Measurements from ENCODE around the gene IMPA2. TPM values are rescaled to one million over a fixed set of nuclear protein-coding genes. Genes with fewer than 3 reads are reported as not detected.

Gene IMPA2
- total RNA-seq, 1 experiment from 2014 or later, result 22.4 TPM

GRCh38 chr18:12065397-12065796, 84.1 kb downstream of the IMPA2 start:
- ChIA-PET POLR2A (ENCODE audit: low non-redundant PET) (no interaction called here), CTCF (no interaction called here)
- intact Hi-C loops (cut with micrococcal nuclease; ENCODE audit: unreplicated experiment), result no loop called here

GRCh38 chr18:12066910-12067511, 85.7 kb downstream of the IMPA2 start:
- intact Hi-C loops (cut with micrococcal nuclease; ENCODE audit: unreplicated experiment), result no loop called here
- Histone ChIP-seq H3K4me1 (ENCODE audit: insufficient read depth, low read length, poor library complexity, severe bottlenecking) (no peaks in the 10 kb centered on the region), H3K27ac (ENCODE audit: low read depth, low read length, poor library complexity, severe bottlenecking) (no peak overlapping the region), H3K9me3 (ENCODE audit: low read depth, low read length, poor library complexity, severe bottlenecking) (no peaks in the 10 kb centered on the region), H3K4me3 (ENCODE audit: low read depth, low read length, poor library complexity, severe bottlenecking) (no peak overlapping the region), H3K36me3 (ENCODE audit: insufficient read depth, low read length, poor library complexity, severe bottlenecking) (no peaks in the 10 kb centered on the region), H3K27me3 (replicated peaks; ENCODE audit: insufficient read depth, low read depth, low read length, poor library complexity) (peaks cover 3% of the 10 kb centered on the region)
- DNase-seq (ENCODE audit: low spot score), result no peak
- BruUV-seq (replicated peaks), result no TSS peak
- ChIA-PET CTCF (interaction anchor here (1.6 kb wide), 1 partner anchor 170 kb away, joined by 6 read pairs; no protein-coding TSS in a partner anchor), POLR2A (ENCODE audit: low non-redundant PET) (no interaction called here)
- TF ChIP-seq CTCF (conservative IDR thresholded peaks at IDR 0.05; ENCODE audit: low read depth, low read length), result no peak
- TF ChIP-seq EZH2 (IDR thresholded peaks at IDR 0.05; ENCODE audit: borderline replicate concordance, low read depth, low read length, poor library complexity, severe bottlenecking), result no peak

More at GRCh38 chr18:12065397-12065796, 84.1 kb downstream of the IMPA2 start:
- TF ChIP-seq CTCF (conservative IDR thresholded peaks at IDR 0.05; ENCODE audit: low read depth, low read length) (no peak), EZH2 (IDR thresholded peaks at IDR 0.05; ENCODE audit: borderline replicate concordance, low read depth, low read length, poor library complexity, severe bottlenecking) (no peak)
- Histone ChIP-seq H3K27ac (ENCODE audit: low read depth, low read length, poor library complexity, severe bottlenecking) (no peak overlapping the region), H3K4me1 (ENCODE audit: insufficient read depth, low read length, poor library complexity, severe bottlenecking) (no peaks in the 10 kb centered on the region), H3K27me3 (replicated peaks; ENCODE audit: insufficient read depth, low read depth, low read length, poor library complexity) (peaks cover 3% of the 10 kb centered on the region), H3K36me3 (ENCODE audit: insufficient read depth, low read length, poor library complexity, severe bottlenecking) (no peaks in the 10 kb centered on the region), H3K9me3 (ENCODE audit: low read depth, low read length, poor library complexity, severe bottlenecking) (no peaks in the 10 kb centered on the region), H3K4me3 (ENCODE audit: low read depth, low read length, poor library complexity, severe bottlenecking) (no peak overlapping the region)
- no peak for DNase-seq (ENCODE audit: low spot score)
- BruUV-seq (replicated peaks), result no TSS peak

GRCh38 chr18:12067671-12068070, 86.4 kb downstream of the IMPA2 start:
- H3K4me3 ChIP-seq (ENCODE audit: low read depth, low read length, poor library complexity, severe bottlenecking), result no peak overlapping the region
- no peaks in the 10 kb centered on the region for H3K4me1 ChIP-seq (ENCODE audit: insufficient read depth, low read length, poor library complexity, severe bottlenecking)
- intact Hi-C loops (cut with micrococcal nuclease; ENCODE audit: unreplicated experiment), result loop anchor here (1.0 kb wide), 1 partner anchor 170 kb away; no protein-coding TSS in a partner anchor
- H3K9me3 ChIP-seq (ENCODE audit: low read depth, low read length, poor library complexity, severe bottlenecking), result no peaks in the 10 kb centered on the region
- ChIA-PET CTCF (interaction anchor here (1.0 to 1.6 kb wide), 2 partner anchors 169 to 413 kb away, joined by 3 to 6 read pairs; no protein-coding TSS in a partner anchor), POLR2A (ENCODE audit: low non-redundant PET) (no interaction called here)
- H3K27ac ChIP-seq (ENCODE audit: low read depth, low read length, poor library complexity, severe bottlenecking), result no peak overlapping the region
- H3K36me3 ChIP-seq (ENCODE audit: insufficient read depth, low read length, poor library complexity, severe bottlenecking), result no peaks in the 10 kb centered on the region
- no peak for DNase-seq (ENCODE audit: low spot score)
- no TSS peak for BruUV-seq (replicated peaks)
- TF ChIP-seq CTCF (conservative IDR thresholded peaks at IDR 0.05; ENCODE audit: low read depth, low read length), result no peak
- TF ChIP-seq EZH2 (IDR thresholded peaks at IDR 0.05; ENCODE audit: borderline replicate concordance, low read depth, low read length, poor library complexity, severe bottlenecking), result no peak
- H3K27me3 ChIP-seq (replicated peaks; ENCODE audit: insufficient read depth, low read depth, low read length, poor library complexity), result peaks cover 3% of the 10 kb centered on the region

Data from A673 (cell line).